WTC11 (cell line): ENCODE measurements around the gene NIN. TPM values are rescaled to one million over a fixed set of nuclear protein-coding genes. Genes with fewer than 3 reads are reported as not detected.

Experiments
- ATAC-seq: fragments of 200-7000 bp; cut with Tn5 transposase; 2 replicates; pipeline ENCODE4 v1.10.0; 2021; ENCODE audit warnings: mild to moderate bottlenecking, moderate library complexity
- CTCF ChIA-PET: fragments of 300-600 bp; sonication (Branson Sonifier 250); formaldehyde crosslinking; loops from one replicate; lab custom pipeline; 2021; ENCODE audit warnings: antibody characterized with exemption; lab: Charles Lee
- POLR2A ChIA-PET: fragments of 350-600 bp; sonication (Branson Sonifier 250); formaldehyde crosslinking; loops from one replicate; lab custom pipeline; 2021; ENCODE audit warnings: antibody characterized with exemption; lab: Charles Lee
- DNase-seq: peaks from one replicate; pipeline ENCODE4 v3.0.0; 2021; ENCODE audit warnings: low spot score
- H3K27ac Mint-ChIP-seq: 2 replicates; pipeline ENCODE4 v1.8.0; 2021; ENCODE audit warnings: mixed read lengths
- H3K27me3 Mint-ChIP-seq: 2 replicates; pipeline ENCODE4 v1.8.0; 2021; ENCODE audit warnings: low read depth, mild to moderate bottlenecking, moderate library complexity, mixed read lengths
- H3K36me3 Mint-ChIP-seq: 2 replicates; pipeline ENCODE4 v1.8.0; 2021; ENCODE audit warnings: mixed read lengths
- H3K4me1 Mint-ChIP-seq: 2 replicates; pipeline ENCODE4 v1.8.0; 2022; ENCODE audit warnings: mixed read lengths
- H3K4me3 Mint-ChIP-seq: 2 replicates; pipeline ENCODE4 v1.8.0; 2021; ENCODE audit warnings: mild to moderate bottlenecking, moderate library complexity, mixed read lengths
- H3K9me3 Mint-ChIP-seq: 2 replicates; pipeline ENCODE4 v1.8.0; 2021; ENCODE audit warnings: mixed read lengths
- ATF3 ChIP-seq: sonication (generic); formaldehyde crosslinking; conservative IDR thresholded peaks from 2 replicates; pipeline ENCODE4 v1.8.1; 2022; ENCODE audit warnings: mild to moderate bottlenecking, missing genetic modification reagents
- E2F1 ChIP-seq: sonication (generic); formaldehyde crosslinking; IDR thresholded peaks from 2 replicates; pipeline ENCODE4 v1.8.0; 2022; ENCODE audit warnings: mild to moderate bottlenecking, missing genetic modification reagents
- E2F4 ChIP-seq: sonication (generic); formaldehyde crosslinking; IDR thresholded peaks from 2 replicates; pipeline ENCODE4 v1.8.1; 2022; ENCODE audit warnings: low read depth, mild to moderate bottlenecking, moderate library complexity, missing genetic modification reagents, borderline replicate concordance
- FOXP1 ChIP-seq: sonication (generic); formaldehyde crosslinking; IDR thresholded peaks from 2 replicates; pipeline ENCODE4 v1.8.0; 2022; ENCODE audit warnings: missing genetic modification reagents, mild to moderate bottlenecking, moderate library complexity, borderline replicate concordance
- GTF2I ChIP-seq: fragments of 250-450 bp; sonication (Bioruptor Pico); conservative IDR thresholded peaks from 2 replicates; pipeline ENCODE4 v1.4.0; 2021; ENCODE audit warnings: mild to moderate bottlenecking
- JUN ChIP-seq: sonication (generic); formaldehyde crosslinking; IDR thresholded peaks from 2 replicates; pipeline ENCODE4 v1.8.0; 2023; ENCODE audit warnings: mild to moderate bottlenecking, missing genetic modification reagents
- MAX ChIP-seq: sonication (generic); formaldehyde crosslinking; IDR thresholded peaks from 2 replicates; pipeline ENCODE4 v1.8.0; 2022; ENCODE audit warnings: mild to moderate bottlenecking, missing genetic modification reagents
- MXD4 ChIP-seq: fragments of 250-450 bp; sonication (Bioruptor Pico); IDR thresholded peaks from 2 replicates; pipeline ENCODE4 v1.8.0; 2021; ENCODE audit warnings: mild to moderate bottlenecking, moderate library complexity, borderline replicate concordance
- NR1H2 ChIP-seq: sonication (generic); formaldehyde crosslinking; IDR thresholded peaks from 2 replicates; pipeline ENCODE4 v1.9.0; 2021; ENCODE audit warnings: mild to moderate bottlenecking, moderate library complexity, missing genetic modification reagents
- PREB ChIP-seq: sonication (generic); formaldehyde crosslinking; IDR thresholded peaks from 2 replicates; pipeline ENCODE4 v1.8.1; 2022; ENCODE audit warnings: mild to moderate bottlenecking, missing genetic modification reagents, moderate library complexity, borderline replicate concordance
- PRRX2 ChIP-seq: fragments of 250-450 bp; sonication (Bioruptor Pico); IDR thresholded peaks from 2 replicates; pipeline ENCODE4 v1.8.0; 2021; ENCODE audit warnings: mild to moderate bottlenecking
- SMAD4 ChIP-seq: sonication (generic); formaldehyde crosslinking; IDR thresholded peaks from 2 replicates; pipeline ENCODE4 v1.8.0; 2022; ENCODE audit warnings: mild to moderate bottlenecking, missing genetic modification reagents
- TP53 ChIP-seq: sonication (generic); formaldehyde crosslinking; IDR thresholded peaks from 2 replicates; pipeline ENCODE4 v1.8.1; 2023; ENCODE audit warnings: mild to moderate bottlenecking, missing genetic modification reagents
- USF1 ChIP-seq: sonication (generic); formaldehyde crosslinking; IDR thresholded peaks from 2 replicates; pipeline ENCODE4 v1.8.0; 2022; ENCODE audit warnings: mild to moderate bottlenecking, missing genetic modification reagents
- ZBTB21 ChIP-seq: sonication (generic); formaldehyde crosslinking; IDR thresholded peaks from 2 replicates; pipeline ENCODE4 v1.8.1; 2023; ENCODE audit warnings: mild to moderate bottlenecking, missing genetic modification reagents, borderline replicate concordance
- ZNF138 ChIP-seq: sonication (generic); formaldehyde crosslinking; conservative IDR thresholded peaks from 2 replicates; pipeline ENCODE4 v1.8.1; 2022; ENCODE audit warnings: mild to moderate bottlenecking, moderate library complexity, missing genetic modification reagents
- ZNF512 ChIP-seq: sonication (generic); formaldehyde crosslinking; IDR thresholded peaks from 2 replicates; pipeline ENCODE4 v1.8.1; 2022; ENCODE audit warnings: missing genetic modification reagents, borderline replicate concordance
- total RNA-seq: library from RNA; stranded (reverse); gene quantifications from 3 replicates; pipeline ENCODE4 v1.2.3, GENCODE V29; 2021

Gene NIN
- total RNA-seq, 1 experiment from 2014 or later: 23.8 TPM

- no peak for TF ChIP-seq PREB (CRISPR knock-in tag)
- no peak for TF ChIP-seq MAX (CRISPR knock-in tag)
- no peak for TF ChIP-seq USF1 (CRISPR knock-in tag)
- TF ChIP-seq PRRX2 (CRISPR knock-in tag): no peak
- TF ChIP-seq ZBTB21 (CRISPR knock-in tag): no peak
- TF ChIP-seq SMAD4 (CRISPR knock-in tag): no peak
Measured at GRCh38 chr14:50874757-50875156, 43.8 kb upstream of the NIN start (continued).

GRCh38 chr14:50871914-50872732 is 41.2 kb upstream of the NIN start, which contains the start of gene ABHD12B:
ABHD12B (plus strand) TSS chr14:50872053; CDS start chr14:50872175, 122 bp downstream.
- ChIA-PET CTCF (interaction anchor here (3.3 kb wide), 1 partner anchor 12 kb away, joined by 34 read pairs; no protein-coding TSS in a partner anchor), POLR2A (interaction anchor here (1.3 kb wide), 1 partner anchor 33 kb away, joined by 3 read pairs; no protein-coding TSS in a partner anchor)
- no peaks in the 10 kb centered on the region for H3K9me3 Mint-ChIP-seq
- H3K4me1 Mint-ChIP-seq: peaks cover 44% of the 10 kb centered on the region
- no peak within 1 kb of the TSS for H3K27ac Mint-ChIP-seq
- DNase-seq: peak; percentile 41
- TF ChIP-seq FOXP1 (CRISPR knock-in tag): peak; percentile 49; the same call in 1 of the 2 replicates
- no peak for TF ChIP-seq PRRX2 (CRISPR knock-in tag)
- H3K4me3 Mint-ChIP-seq: peak within 1 kb of the TSS; percentile 52
- no peaks in the 10 kb centered on the region for H3K36me3 Mint-ChIP-seq
- peaks cover 48% of the 10 kb centered on the region for H3K27me3 Mint-ChIP-seq
- ATAC-seq: peak; percentile 86

- Mint-ChIP-seq H3K27me3 (peaks cover 48% of the 10 kb centered on the region), H3K27ac (no peak overlapping the region), H3K4me1 (peaks cover 38% of the 10 kb centered on the region), H3K36me3 (no peaks in the 10 kb centered on the region), H3K4me3 (peak overlapping the region; percentile 52)
- POLR2A ChIA-PET: interaction anchor here (1.3 kb wide), 1 partner anchor 32 kb away, joined by 3 read pairs; no protein-coding TSS in a partner anchor
- CTCF ChIA-PET: interaction anchor here (0.9 to 3.3 kb wide), 3 partner anchors 11 to 72 kb away, joined by 3 to 34 read pairs (median 3); no protein-coding TSS in a partner anchor
- no peak for ATAC-seq
- TF ChIP-seq ATF3 (CRISPR knock-in tag): no peak
- no peak for TF ChIP-seq MXD4 (CRISPR knock-in tag)
- TF ChIP-seq ZNF512 (CRISPR knock-in tag): peak; percentile 76; the same call in 1 of the 2 replicates
- TF ChIP-seq GTF2I: no peak
- no peak for TF ChIP-seq ZNF138
- TF ChIP-seq JUN: no peak
- TF ChIP-seq, all 79 proteins: peak for 1
- H3K9me3 Mint-ChIP-seq: no peaks in the 10 kb centered on the region
- no peak for DNase-seq
Measured at GRCh38 chr14:50871228-50871627, 40.3 kb upstream of the NIN start.

- Mint-ChIP-seq H3K4me1 (peaks cover 41% of the 10 kb centered on the region), H3K36me3 (no peaks in the 10 kb centered on the region), H3K4me3 (no peak overlapping the region), H3K27me3 (peaks cover 13% of the 10 kb centered on the region), H3K9me3 (no peaks in the 10 kb centered on the region), H3K27ac (no peak overlapping the region)
- CTCF ChIA-PET: no interaction called here
- POLR2A ChIA-PET: no interaction called here
- no peak for TF ChIP-seq TP53 (CRISPR knock-in tag)
- no peak for TF ChIP-seq E2F4 (CRISPR knock-in tag)
- no peak for TF ChIP-seq E2F1 (CRISPR knock-in tag)
- TF ChIP-seq NR1H2 (CRISPR knock-in tag): no peak
- TF ChIP-seq GTF2I: no peak
- DNase-seq (no peak), ATAC-seq (no peak)
Measured at GRCh38 chr14:50865391-50866076, 34.6 kb upstream of the NIN start.
